GM18520 (cell line): ENCODE data around the gene MGAT4A.
"Not testable (repeated sequence)": the region's sequence is repeated elsewhere in the genome, so short reads cannot be mapped to it uniquely, and the experiment has no call there.

ENCODE experiments used
- ATAC-seq: cut with Tn5 transposase; IDR thresholded peaks from one replicate; pipeline ENCODE4 v1.9.1; 2021; ENCODE audit not compliant: unreplicated experiment

Gene MGAT4A

DNA sequence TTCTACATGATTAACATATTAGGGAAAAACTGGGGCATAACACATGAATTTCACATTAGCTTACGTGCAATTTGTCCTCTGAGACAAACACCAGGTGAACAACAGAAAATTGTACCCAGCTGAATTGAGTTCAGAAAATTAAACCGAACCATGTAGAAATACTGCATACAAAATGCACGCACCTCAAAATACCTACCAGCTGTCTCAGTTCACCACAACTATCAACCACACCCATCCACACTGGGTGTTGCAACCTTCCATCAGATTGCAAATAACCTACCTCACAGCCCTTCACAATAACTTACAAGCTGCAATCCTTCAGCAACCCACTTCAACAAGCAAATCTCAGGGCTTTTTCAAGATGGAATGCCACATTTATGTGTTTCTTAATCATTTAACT lies 66.6 kb downstream of the MGAT4A start:
- ATAC-seq = no peak

GRCh38 chr2:98663511-98664090 lies 67.3 kb downstream of the MGAT4A start:
- no peak for ATAC-seq

GRCh38 chr2:98659491-98659840 lies 71.5 kb downstream of the MGAT4A start:
- not testable (repeated sequence) for ATAC-seq

DNA sequence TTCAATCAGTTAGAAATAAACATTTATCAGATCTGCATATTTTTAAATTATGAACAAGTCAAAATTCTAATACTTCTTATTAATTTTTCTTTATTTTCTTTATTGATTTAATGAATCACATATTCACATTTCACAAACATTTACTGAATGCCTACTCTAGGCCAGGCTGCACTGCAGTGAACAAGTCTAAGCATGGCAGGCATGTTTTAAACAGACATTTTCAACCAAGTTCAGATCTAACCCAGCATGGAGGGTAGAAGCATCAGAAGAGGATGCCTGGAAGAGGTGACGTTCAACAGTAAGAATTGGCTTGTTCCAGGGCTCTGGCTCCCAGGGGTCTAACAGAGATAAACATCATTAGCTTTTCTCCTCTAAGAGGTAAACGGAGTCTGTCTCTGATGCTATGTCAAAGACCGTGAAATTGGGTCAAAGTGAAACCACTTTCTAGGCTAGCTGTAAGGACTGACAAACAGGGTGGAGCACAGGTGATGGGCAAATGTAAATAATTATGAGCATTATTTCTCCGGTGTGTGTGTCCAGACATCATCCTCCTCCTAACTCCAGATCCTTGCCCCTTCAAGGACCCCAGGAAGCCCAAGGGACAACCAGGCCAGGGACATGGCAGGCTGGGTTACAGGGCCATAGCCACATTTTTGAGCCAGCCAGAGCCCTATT lies 72.0 kb downstream of the MGAT4A start:
- ATAC-seq = no peak

DNA sequence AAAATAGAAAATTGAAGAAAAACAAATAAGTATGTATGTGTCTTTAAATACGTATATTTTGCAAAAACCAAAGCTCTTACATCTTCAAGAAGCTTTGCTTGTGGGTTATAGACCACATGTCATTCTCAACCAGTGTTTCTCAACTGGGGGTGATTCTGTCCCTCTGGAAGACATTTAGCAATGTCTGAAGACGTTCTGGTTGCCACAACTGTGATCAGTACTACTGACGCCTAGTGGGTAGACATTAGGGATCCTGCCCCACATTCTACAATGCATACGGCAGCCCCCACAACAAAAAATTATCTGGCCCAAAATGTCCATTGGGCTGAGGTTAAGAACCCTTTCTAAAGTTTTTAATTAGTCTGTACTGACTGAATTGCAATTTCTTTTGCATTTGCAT lies 74.1 kb downstream of the MGAT4A start:
- no peak for ATAC-seq

DNA sequence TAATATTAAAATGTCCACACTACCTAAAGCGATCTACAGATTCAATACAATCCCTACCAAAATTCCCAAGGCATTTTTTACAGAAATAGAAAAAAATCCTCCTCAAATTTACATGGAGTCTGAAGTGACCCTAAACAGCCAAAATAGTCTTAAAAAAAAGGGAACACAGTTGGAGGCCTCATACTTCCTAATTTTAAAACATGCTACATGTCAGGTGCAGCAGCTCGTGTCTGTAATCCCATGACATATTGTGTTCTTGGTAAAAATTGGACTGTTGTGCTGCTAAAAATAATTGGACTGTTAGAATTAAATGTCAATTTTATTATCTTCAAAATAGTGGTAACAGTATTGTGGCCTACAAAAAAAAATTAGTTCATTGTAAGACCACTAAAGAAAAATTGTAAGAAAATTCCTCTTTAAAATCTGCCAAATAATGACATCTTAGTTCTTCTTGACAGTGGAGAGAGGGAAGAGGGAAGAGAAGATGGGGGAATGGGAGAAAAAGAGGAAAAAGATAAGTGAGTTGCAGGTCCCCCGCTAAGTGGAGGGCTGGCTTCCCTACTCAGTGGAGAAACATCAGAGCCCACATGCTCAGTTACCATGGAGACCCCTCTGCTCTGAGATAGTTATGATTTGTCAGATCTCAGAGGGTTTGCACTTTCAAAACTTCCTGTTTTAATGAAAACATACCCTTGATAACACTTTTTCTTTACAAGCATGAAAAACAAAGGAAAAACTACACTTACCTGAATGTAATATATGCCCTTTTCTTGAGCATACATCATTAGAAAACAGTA lies 76.0 kb downstream of the MGAT4A start:
- no peak for ATAC-seq

- ATAC-seq = no peak
Measured at GRCh38 chr2:98650998-98651397, 79.9 kb downstream of the MGAT4A start.

GRCh38 chr2:98649992-98650375 lies 80.9 kb downstream of the MGAT4A start:
- no peak for ATAC-seq

DNA sequence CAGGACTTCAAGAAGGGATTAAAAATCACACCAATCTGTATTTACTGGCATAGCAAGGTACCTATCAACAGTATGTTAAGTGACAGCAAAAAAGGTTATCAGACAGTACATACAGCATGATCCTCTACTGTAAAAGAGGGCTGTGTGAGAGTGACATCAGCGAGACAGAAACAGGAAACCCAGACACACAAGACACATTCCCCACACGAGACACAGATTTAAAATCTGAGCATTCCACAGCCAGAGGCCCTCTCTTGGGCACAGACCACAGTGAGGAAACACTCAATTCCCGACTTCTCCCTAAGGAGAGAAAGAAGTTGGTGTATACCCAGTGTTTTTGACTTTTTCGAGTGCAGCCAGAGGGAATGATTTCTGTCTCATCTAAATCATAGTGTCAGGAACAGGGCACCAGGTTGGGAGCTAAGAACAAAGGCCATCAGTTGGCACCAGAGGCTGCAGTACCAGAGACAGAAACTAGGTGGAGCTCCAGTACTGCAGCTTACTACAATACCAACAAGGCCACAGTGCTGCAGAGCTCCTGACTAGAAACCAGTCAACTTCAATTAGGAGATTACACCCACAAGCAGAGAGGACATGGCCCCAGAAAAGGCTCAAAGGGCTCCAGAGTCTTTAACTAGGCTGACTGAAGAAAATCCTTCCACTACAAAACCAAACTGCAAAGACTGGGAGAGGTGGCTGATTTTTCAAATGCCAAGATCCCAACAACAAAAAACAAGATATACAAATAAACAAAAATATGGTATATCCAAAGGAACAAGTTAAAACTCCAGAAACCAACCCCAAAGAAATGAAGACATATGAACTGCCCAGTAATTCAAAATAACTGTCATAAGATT lies 81.6 kb downstream of the MGAT4A start:
- ATAC-seq = no peak

- ATAC-seq = no peak
Measured at GRCh38 chr2:98648451-98648850, 82.5 kb downstream of the MGAT4A start.

DNA sequence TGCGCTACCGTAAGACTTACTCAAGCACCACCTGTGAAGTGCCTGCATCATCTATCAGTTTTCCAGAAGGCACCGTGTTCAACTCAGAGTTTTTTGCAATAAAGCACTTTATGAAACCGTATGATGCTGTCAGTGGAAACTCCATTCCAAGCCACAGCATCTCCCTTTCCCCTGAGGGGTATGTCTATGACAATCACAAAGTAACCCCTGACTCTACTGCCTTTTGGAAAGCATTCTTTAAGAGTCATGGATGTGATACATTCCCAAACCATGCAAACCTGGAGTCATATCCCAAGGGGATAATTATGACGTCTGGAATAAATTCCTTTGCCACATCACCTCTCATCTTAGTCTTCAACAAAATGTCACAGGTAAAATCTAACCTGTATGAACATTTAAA lies 83.3 kb downstream of the MGAT4A start:
- no peak for ATAC-seq

DNA sequence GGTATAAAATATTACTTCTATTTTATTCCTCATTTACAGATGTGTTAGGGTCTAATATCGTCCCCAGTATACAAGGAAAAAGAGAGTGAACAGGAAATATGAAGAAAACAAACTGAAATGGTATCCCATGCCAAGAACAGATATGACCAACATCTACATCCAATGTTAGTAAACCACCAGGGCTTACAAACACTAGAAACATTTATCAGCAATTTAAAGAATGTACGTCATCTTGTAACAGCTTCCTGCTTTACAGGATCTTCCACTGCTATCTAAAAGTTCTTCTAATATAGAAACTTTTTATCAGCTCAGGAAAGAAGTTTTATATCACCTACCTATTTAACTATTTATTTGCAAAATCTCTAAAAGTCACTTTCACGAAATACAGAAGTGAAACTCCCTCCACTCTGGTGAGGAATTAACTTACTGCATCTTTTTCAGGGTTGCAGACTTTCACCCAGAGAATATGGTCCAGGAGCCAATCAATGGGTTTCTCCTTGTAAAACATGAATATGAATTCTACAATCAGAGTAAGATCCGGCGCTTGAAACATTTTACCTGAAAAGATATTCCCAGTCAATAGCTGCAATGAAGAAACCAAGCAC lies 87.3 kb downstream of the MGAT4A start:
- ATAC-seq = no peak

DNA sequence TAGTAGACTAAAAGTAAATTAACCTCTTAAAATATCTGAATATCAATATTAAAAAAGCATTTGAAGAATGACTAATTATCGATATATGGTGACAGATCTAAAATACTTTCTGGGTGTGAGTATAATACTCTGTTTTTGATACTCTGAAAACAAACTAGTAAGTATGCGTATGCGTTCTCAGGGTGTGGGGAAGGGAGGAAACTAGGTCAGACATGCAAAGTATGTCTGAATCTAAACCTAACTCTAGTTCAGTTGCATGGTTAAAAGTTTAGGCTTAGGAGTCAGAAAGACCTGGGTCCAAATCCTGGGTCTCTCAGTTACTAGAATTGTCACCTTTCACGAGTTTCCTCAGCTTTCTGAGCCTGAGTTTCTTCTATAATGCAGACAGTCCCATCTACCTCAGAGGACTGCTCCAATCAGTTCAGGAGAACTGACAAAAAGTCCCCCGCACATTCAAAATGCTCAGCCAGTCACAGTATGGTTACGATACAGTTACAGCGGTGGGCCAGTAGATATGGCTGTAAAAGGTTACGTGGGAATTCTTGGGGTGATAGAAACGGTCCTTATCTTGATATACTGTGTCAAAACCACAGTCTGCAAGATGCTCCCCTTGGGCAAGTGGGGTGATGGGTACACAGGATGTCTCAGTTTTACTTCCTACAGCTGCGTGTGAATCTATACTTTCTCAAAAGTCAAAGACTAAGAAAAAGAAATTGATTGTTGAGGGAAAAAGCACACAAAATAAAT lies 93.4 kb downstream of the MGAT4A start:
- ATAC-seq = peak; percentile 68

GRCh38 chr2:98634406-98635092 lies 96.4 kb downstream of the MGAT4A start:
- no peak for ATAC-seq

DNA sequence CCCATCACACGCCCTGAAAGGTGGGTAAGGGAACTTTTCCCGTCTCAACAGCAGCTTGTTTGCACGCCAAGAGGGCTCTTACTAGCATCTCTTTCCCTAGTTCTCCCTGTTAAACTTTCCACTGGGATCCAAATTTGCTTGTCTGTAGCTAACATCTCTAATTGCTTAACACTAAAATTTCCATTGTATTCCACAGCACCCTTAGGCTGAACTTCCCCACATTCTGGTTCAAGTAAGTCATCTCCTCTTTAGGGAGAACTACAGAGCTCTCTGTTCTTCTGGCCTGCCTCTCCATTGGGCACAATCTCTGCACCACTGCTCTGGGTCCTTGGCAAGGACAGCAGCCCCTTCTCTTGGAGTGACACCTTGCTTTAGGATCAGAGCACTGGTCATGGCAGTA lies 98.6 kb downstream of the MGAT4A start:
- no peak for ATAC-seq

- ATAC-seq = no peak
Measured at GRCh38 chr2:98623657-98624056, 107.3 kb downstream of the MGAT4A start.

GRCh38 chr2:98617149-98617548 lies 113.8 kb downstream of the MGAT4A start:
- no peak for ATAC-seq

DNA sequence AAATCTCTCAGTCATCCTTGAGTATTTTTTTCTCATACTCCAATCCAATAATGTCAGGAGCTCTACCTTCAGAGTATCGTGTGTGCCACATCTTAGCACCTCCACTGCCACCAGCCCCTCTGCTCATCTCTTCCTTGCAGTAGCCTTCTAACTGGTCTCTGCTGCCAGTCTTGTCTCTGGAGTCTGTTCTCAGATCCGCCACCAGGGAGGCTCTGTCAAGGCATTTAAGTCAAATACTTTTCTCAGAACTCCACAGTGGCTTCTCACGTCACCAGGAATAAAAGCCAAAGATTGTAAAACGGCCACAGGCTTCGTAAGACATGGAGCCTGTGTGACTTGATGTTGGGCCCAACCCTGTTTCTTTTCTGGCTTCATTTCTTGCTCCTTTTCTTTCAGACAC lies 115.5 kb downstream of the MGAT4A start:
- ATAC-seq = no peak

DNA sequence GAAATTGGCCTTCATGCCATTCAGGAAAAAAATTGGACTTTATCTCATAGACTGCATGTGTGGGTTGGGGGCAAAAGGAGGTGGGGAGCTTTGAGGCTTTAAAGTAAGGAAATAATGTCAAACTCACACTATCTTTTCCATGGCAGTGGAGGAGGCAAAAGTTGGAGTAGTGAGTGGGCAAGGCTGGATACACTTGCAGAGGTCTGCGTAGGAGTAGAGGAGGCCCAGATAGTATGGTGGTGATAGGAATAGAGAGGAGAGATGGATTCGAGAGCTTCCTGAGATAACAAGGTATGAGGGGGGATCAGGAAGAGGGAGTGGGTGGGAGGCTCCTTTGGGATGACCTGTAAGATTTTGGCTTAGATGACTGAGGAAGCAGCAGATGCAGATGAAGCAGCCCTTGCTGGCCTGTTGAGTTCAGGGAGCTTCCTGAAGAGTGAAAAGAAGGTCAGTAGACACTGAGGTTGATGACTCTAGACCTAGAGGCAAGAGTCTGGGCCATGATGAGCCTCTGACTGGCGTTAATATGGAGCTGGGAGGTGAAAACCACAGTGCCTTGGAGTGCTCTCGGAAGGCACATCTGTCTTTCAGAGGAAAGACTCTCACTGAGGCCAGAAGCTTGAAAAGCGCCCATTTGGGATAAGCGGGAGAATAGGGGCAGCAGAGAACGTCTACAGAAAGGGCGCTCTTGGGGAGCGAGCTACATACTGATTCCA lies 116.8 kb downstream of the MGAT4A start:
- no peak for ATAC-seq
